ENCODE data around the gene WDR74. TPM values are rescaled to one million over a fixed set of nuclear protein-coding genes. Genes with fewer than 3 reads are reported as not detected.
A peak's percentile ranks its signal among the peaks of the same experiment; 100 is the strongest.

The WDR74 gene
- total and polyA plus RNA-seq, 9 of the 15 experiments (the other 6 are each of a cell fraction or from before 2014, with no cell fraction given): 32.7 to 210 (median 114) TPM

DNA sequence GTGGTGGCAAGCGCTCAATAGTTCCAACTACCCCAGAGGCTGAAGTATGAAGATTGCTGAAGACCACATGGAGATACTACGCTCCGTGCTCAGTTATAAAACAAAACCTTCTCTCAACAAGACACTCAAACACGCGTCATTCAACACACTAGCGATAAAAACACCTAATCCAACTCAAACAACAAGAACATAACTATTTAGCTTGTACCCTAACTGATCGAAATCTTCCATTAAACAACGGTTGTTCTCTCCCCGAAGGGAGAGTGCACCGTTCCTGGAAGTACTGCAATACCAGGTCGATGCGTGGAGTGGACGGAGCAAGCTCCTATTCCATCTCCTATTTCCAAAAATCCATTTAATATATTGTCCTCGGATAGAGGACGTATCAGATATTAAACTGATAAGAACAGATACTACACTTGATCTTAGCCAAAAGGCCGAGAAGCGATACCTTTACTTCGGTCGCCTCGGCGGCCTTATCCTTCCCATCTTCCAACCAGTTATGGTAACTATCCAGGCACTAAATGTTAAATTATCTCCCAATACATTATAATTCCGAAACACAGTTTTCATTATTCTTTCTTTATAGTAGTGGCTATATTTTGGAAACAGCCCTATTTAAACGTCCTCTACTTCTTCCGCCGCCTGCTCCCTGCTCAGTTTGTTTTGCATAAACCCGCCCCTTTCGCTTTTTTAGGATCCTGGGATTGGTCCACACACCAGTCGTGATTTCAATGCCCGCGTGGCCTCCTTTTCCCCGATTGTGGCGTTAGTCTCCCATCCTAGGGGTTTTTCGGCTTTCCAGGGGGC is 2.2 kb upstream of the WDR74 start (continued):
- TF ChIP-seq CBFB (CRISPR knock-in tag; IDR thresholded peaks at IDR 0.05): peak; percentile 59; the same call in 1 of the 2 replicates
- TF ChIP-seq ZNF431 (CRISPR knock-in tag; IDR thresholded peaks at IDR 0.05): peak; percentile 88
- peak; percentile 99 for TF ChIP-seq FOXK1 (CRISPR knock-in tag; IDR thresholded peaks at IDR 0.05; ENCODE audit: borderline replicate concordance)
- peak; percentile 98 for TF ChIP-seq ZNF561 (CRISPR knock-in tag; conservative IDR thresholded peaks at IDR 0.05)
- no peak for TF ChIP-seq ZBTB2 (IDR thresholded peaks at IDR 0.05)
- TF ChIP-seq PHB2 (IDR thresholded peaks at IDR 0.05; ENCODE audit: low read depth): peak; percentile 69
- TF ChIP-seq FOXJ3 (CRISPR knock-in tag; IDR thresholded peaks at IDR 0.05): no peak
- TF ChIP-seq EP300 (IDR thresholded peaks at IDR 0.05; ENCODE audit: low read length): peak; percentile 82
- TF ChIP-seq DACH1 (IDR thresholded peaks at IDR 0.05; ENCODE audit: partially characterized antibody): peak; percentile 66
- TF ChIP-seq, protein P1, sequence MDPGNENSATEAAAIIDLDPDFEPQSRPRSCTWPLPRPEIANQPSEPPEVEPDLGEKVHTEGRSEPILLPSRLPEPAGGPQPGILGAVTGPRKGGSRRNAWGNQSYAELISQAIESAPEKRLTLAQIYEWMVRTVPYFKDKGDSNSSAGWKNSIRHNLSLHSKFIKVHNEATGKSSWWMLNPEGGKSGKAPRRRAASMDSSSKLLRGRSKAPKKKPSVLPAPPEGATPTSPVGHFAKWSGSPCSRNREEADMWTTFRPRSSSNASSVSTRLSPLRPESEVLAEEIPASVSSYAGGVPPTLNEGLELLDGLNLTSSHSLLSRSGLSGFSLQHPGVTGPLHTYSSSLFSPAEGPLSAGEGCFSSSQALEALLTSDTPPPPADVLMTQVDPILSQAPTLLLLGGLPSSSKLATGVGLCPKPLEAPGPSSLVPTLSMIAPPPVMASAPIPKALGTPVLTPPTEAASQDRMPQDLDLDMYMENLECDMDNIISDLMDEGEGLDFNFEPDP (CRISPR knock-in tag; IDR thresholded peaks at IDR 0.05): peak; percentile 99
- peak; percentile 61 for TF ChIP-seq MEF2D (tag; conservative IDR thresholded peaks at IDR 0.05; ENCODE audit: low read depth)
- peak; percentile 97 for TF ChIP-seq ZNF354B (CRISPR knock-in tag; IDR thresholded peaks at IDR 0.05)

All from K562 (cell line).